ENCODE results near the gene CNTNAP2.

CNTNAP2 gene

GRCh38 chr7:147413557-147413870 is 1296.9 kb downstream of the CNTNAP2 start:
- ChIA-PET CTCF (no interaction called here), POLR2A (no interaction called here)
- no peak for DNase-seq (ENCODE audit: extremely low spot score)
- TF ChIP-seq SP1 (IDR thresholded peaks at IDR 0.05) (no peak), HDGF (IDR thresholded peaks at IDR 0.05; ENCODE audit: borderline replicate concordance) (no peak), FOXK2 (IDR thresholded peaks at IDR 0.05) (no peak), SUZ12 (IDR thresholded peaks at IDR 0.05) (no peak), CTBP1 (IDR thresholded peaks at IDR 0.05; ENCODE audit: borderline replicate concordance) (no peak)

DNA sequence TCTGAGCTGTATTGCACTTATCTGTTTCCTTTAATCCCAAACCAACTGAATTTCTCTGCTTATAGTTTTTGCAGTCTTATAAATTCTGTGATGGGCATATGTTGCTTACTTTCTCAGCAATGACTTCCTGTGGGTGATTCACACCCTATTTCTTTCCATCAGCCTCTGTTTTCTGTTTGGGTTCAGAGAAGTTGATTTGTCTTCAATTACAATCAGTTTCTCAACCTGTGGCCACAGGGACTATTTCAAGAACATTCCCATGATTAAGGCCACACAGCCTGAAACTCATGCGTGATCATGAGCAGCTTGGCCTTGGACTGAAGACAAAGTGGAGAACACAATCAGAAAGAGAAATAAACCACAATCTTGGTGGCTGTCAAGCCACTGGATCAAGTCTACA is 1299.4 kb downstream of the CNTNAP2 start:
- POLR2A ChIA-PET = no interaction called here
- no peak for TF ChIP-seq FOXK2 (IDR thresholded peaks at IDR 0.05)
- no peak for TF ChIP-seq ZNF384 (IDR thresholded peaks at IDR 0.05)
- TF ChIP-seq NFRKB (IDR thresholded peaks at IDR 0.05) = no peak
- TF ChIP-seq BHLHE40 (IDR thresholded peaks at IDR 0.05; ENCODE audit: borderline replicate concordance) = no peak
- TF ChIP-seq SUZ12 (IDR thresholded peaks at IDR 0.05) = no peak
- TF ChIP-seq L3MBTL2 (conservative IDR thresholded peaks at IDR 0.05) = no peak
- TF ChIP-seq SP1 (IDR thresholded peaks at IDR 0.05) = no peak
- no peak for TF ChIP-seq FOXA1 (IDR thresholded peaks at IDR 0.05)
- CTCF ChIA-PET = no interaction called here
- DNase-seq (ENCODE audit: extremely low spot score) = no peak

- CTCF ChIA-PET = no interaction called here
- DNase-seq (ENCODE audit: extremely low spot score) = no peak
Observed at GRCh38 chr7:147418966-147419365, 1302.4 kb downstream of the CNTNAP2 start.

DNA sequence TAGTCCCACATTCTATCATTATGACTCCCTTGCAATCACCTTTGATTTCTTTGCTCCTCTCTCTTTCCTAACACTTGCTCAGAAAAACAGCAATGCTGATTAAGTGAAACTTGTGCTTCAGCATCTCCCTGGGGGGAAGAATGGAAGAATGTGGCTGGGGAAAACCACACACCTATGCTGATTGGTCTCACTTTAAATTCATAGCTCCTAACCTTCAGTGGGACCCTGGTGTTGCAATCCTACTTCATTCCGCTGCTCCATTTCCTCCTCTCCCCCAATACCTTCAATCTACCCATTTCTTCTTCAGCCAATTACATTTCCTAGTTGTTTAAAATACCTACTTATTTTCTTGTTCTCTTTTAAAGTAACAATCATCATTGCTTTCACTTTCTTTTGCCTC is 1307.3 kb downstream of the CNTNAP2 start:
- CTCF ChIA-PET = no interaction called here
- no peak for DNase-seq (ENCODE audit: extremely low spot score)
- TF ChIP-seq BHLHE40 (IDR thresholded peaks at IDR 0.05; ENCODE audit: borderline replicate concordance) = no peak
- TF ChIP-seq ARNT (IDR thresholded peaks at IDR 0.05) = no peak
- TF ChIP-seq SUZ12 (IDR thresholded peaks at IDR 0.05) = no peak
- TF ChIP-seq SP1 (IDR thresholded peaks at IDR 0.05) = no peak
- no peak for TF ChIP-seq L3MBTL2 (conservative IDR thresholded peaks at IDR 0.05)
- no peak for TF ChIP-seq LEF1 (IDR thresholded peaks at IDR 0.05; ENCODE audit: borderline replicate concordance)
- TF ChIP-seq CTBP1 (IDR thresholded peaks at IDR 0.05; ENCODE audit: borderline replicate concordance) = no peak
- no peak for TF ChIP-seq ELF4 (IDR thresholded peaks at IDR 0.05)
- no peak for TF ChIP-seq NFRKB (IDR thresholded peaks at IDR 0.05)
- no peak for TF ChIP-seq TARDBP (IDR thresholded peaks at IDR 0.05)
- TF ChIP-seq FOXA1 (IDR thresholded peaks at IDR 0.05) = no peak
- no peak for TF ChIP-seq HDGF (IDR thresholded peaks at IDR 0.05; ENCODE audit: borderline replicate concordance)
- no peak for TF ChIP-seq FOXK2 (IDR thresholded peaks at IDR 0.05)
- no peak for TF ChIP-seq ZNF384 (IDR thresholded peaks at IDR 0.05)
- TF ChIP-seq FOXM1 (IDR thresholded peaks at IDR 0.05; ENCODE audit: borderline replicate concordance) = no peak
- no peak for TF ChIP-seq PKNOX1 (IDR thresholded peaks at IDR 0.05)
- POLR2A ChIA-PET = no interaction called here

More at GRCh38 chr7:147418966-147419365, 1302.4 kb downstream of the CNTNAP2 start:
- TF ChIP-seq BHLHE40 (IDR thresholded peaks at IDR 0.05; ENCODE audit: borderline replicate concordance) = no peak
- TF ChIP-seq CTBP1 (IDR thresholded peaks at IDR 0.05; ENCODE audit: borderline replicate concordance) = no peak
- TF ChIP-seq NFRKB (IDR thresholded peaks at IDR 0.05) = no peak
- POLR2A ChIA-PET = no interaction called here

DNA sequence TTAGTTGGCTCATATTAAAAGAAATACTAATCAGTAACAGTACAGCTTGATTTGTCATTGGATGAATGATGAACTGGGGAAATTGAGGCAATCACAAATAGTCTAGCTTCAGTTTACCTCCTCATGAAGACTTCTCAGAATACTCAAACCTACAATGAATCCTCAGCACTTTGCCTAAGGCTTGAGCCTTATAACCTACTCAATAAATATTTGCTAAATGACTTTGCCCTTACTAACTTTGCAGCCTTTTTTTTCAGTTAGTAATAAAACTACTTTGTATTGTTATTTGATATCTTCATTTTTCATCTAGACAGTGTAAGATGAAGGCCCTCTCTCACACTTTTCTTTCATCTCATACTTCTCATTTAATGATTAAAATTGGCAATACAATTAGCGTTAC is 1311.5 kb downstream of the CNTNAP2 start:
- no peak for TF ChIP-seq BHLHE40 (IDR thresholded peaks at IDR 0.05; ENCODE audit: borderline replicate concordance)
- TF ChIP-seq ARNT (IDR thresholded peaks at IDR 0.05) = no peak
- TF ChIP-seq FOXK2 (IDR thresholded peaks at IDR 0.05) = no peak
- no peak for TF ChIP-seq L3MBTL2 (conservative IDR thresholded peaks at IDR 0.05)
- no peak for TF ChIP-seq LEF1 (IDR thresholded peaks at IDR 0.05; ENCODE audit: borderline replicate concordance)
- TF ChIP-seq ZNF384 (IDR thresholded peaks at IDR 0.05) = no peak
- TF ChIP-seq NFRKB (IDR thresholded peaks at IDR 0.05) = no peak
- TF ChIP-seq PKNOX1 (IDR thresholded peaks at IDR 0.05) = no peak
- TF ChIP-seq FOXM1 (IDR thresholded peaks at IDR 0.05; ENCODE audit: borderline replicate concordance) = no peak
- no peak for TF ChIP-seq SUZ12 (IDR thresholded peaks at IDR 0.05)
- TF ChIP-seq SP1 (IDR thresholded peaks at IDR 0.05) = no peak
- no peak for TF ChIP-seq ELF4 (IDR thresholded peaks at IDR 0.05)
- no peak for TF ChIP-seq TARDBP (IDR thresholded peaks at IDR 0.05)
- TF ChIP-seq CTBP1 (IDR thresholded peaks at IDR 0.05; ENCODE audit: borderline replicate concordance) = no peak
- TF ChIP-seq HDGF (IDR thresholded peaks at IDR 0.05; ENCODE audit: borderline replicate concordance) = no peak
- ChIA-PET POLR2A (no interaction called here), CTCF (interaction anchor here (0.6 kb wide), 1 partner anchor 88 kb away, joined by 3 read pairs; no protein-coding TSS in a partner anchor)
- DNase-seq (ENCODE audit: extremely low spot score) = no peak

GRCh38 chr7:147429961-147430360 is 1313.4 kb downstream of the CNTNAP2 start:
- CTCF ChIA-PET = no interaction called here
- POLR2A ChIA-PET = no interaction called here
- TF ChIP-seq ARNT (IDR thresholded peaks at IDR 0.05) (no peak), BHLHE40 (IDR thresholded peaks at IDR 0.05; ENCODE audit: borderline replicate concordance) (no peak), SP1 (IDR thresholded peaks at IDR 0.05) (no peak), ZNF384 (IDR thresholded peaks at IDR 0.05) (no peak), SUZ12 (IDR thresholded peaks at IDR 0.05) (no peak), CTBP1 (IDR thresholded peaks at IDR 0.05; ENCODE audit: borderline replicate concordance) (no peak), PKNOX1 (IDR thresholded peaks at IDR 0.05) (no peak)
- no peak for DNase-seq (ENCODE audit: extremely low spot score)

GRCh38 chr7:147432079-147432478 is 1315.5 kb downstream of the CNTNAP2 start:
- DNase-seq (ENCODE audit: extremely low spot score) = peak; percentile 18
- TF ChIP-seq ZNF384 (IDR thresholded peaks at IDR 0.05) (no peak), FOXM1 (IDR thresholded peaks at IDR 0.05; ENCODE audit: borderline replicate concordance) (no peak), LEF1 (IDR thresholded peaks at IDR 0.05; ENCODE audit: borderline replicate concordance) (no peak), CTBP1 (IDR thresholded peaks at IDR 0.05; ENCODE audit: borderline replicate concordance) (no peak), ELF4 (IDR thresholded peaks at IDR 0.05) (no peak), FOXA1 (IDR thresholded peaks at IDR 0.05) (no peak), L3MBTL2 (conservative IDR thresholded peaks at IDR 0.05) (no peak), TARDBP (IDR thresholded peaks at IDR 0.05) (no peak)
- ChIA-PET POLR2A (no interaction called here), CTCF (interaction anchor here (0.6 to 1.3 kb wide), 8 partner anchors 9 to 811 kb away, joined by 3 to 5 read pairs (median 3); no protein-coding TSS in a partner anchor)
